Neural progenitor cell (in vitro differentiated cells): Measurements from ENCODE around the gene SMC6. TPM values are rescaled to one million over a fixed set of nuclear protein-coding genes. Genes with fewer than 3 reads are reported as not detected.

Source experiments
- DNase-seq: peaks from one replicate; pipeline ENCODE4 v3.0.0-alpha.2; 2016; ENCODE audit warnings: low spot score
- H2AFZ ChIP-seq: fragments of 200-600 bp; sonication (generic); replicated peaks from 2 replicates; pipeline ENCODE4 v1.6.1; 2016; ENCODE audit warnings: antibody characterized with exemption
- H3F3A ChIP-seq: fragments of 200-600 bp; sonication (generic); 2 replicates; pipeline ENCODE4 v1.6.1; 2016; ENCODE audit warnings: antibody characterized with exemption, low read depth
- H3K27ac ChIP-seq: fragments of 200-600 bp; sonication (generic); 2 replicates; pipeline ENCODE4 v1.5.1; 2016; ENCODE audit warnings: mild to moderate bottlenecking
- H3K27me3 ChIP-seq: fragments of 200-600 bp; sonication (generic); 2 replicates; pipeline ENCODE4 v1.6.1; 2016; ENCODE audit warnings: mild to moderate bottlenecking, moderate library complexity
- H3K36me3 ChIP-seq: fragments of 200-600 bp; sonication (generic); 2 replicates; pipeline ENCODE4 v1.5.1; 2016
- H3K4me1 ChIP-seq: fragments of 200-600 bp; sonication (generic); 2 replicates; pipeline ENCODE4 v1.6.1; 2016; ENCODE audit warnings: mixed run types
- H3K4me2 ChIP-seq: fragments of 200-600 bp; sonication (generic); 2 replicates; pipeline ENCODE4 v1.6.1; 2016
- H3K4me3 ChIP-seq: fragments of 200-600 bp; sonication (generic); 2 replicates; pipeline ENCODE4 v1.5.1; 2016
- H3K79me2 ChIP-seq: fragments of 200-600 bp; sonication (generic); 2 replicates; pipeline ENCODE4 v1.6.1; 2016; ENCODE audit warnings: low read depth
- H3K9ac ChIP-seq: fragments of 200-600 bp; sonication (generic); 2 replicates; pipeline ENCODE4 v1.6.1; 2016
- H3K9me3 ChIP-seq: fragments of 200-600 bp; sonication (generic); 2 replicates; pipeline ENCODE4 v1.5.1; 2016; ENCODE audit warnings: low read depth
- H4K20me1 ChIP-seq: fragments of 200-600 bp; sonication (generic); 2 replicates; pipeline ENCODE4 v1.6.1; 2016; ENCODE audit warnings: low read depth
- H3K27ac Mint-ChIP-seq: 3 replicates; pipeline ENCODE4 v1.8.0; 2021; ENCODE audit warnings: mixed read lengths
- H3K27me3 Mint-ChIP-seq: 2 replicates; pipeline ENCODE4 v1.8.0; 2022; ENCODE audit warnings: low read depth, mild to moderate bottlenecking, inconsistent platforms, moderate library complexity, mixed read lengths; ENCODE audit not compliant: insufficient read depth
- H3K36me3 Mint-ChIP-seq: 3 replicates; pipeline ENCODE4 v1.8.0; 2021; ENCODE audit warnings: mixed read lengths
- H3K4me1 Mint-ChIP-seq: 3 replicates; pipeline ENCODE4 v1.8.0; 2021; ENCODE audit warnings: mixed read lengths
- H3K4me3 Mint-ChIP-seq: 3 replicates; pipeline ENCODE4 v1.8.0; 2021; ENCODE audit warnings: mild to moderate bottlenecking, moderate library complexity, mixed read lengths
- H3K9me3 Mint-ChIP-seq: 3 replicates; pipeline ENCODE4 v1.8.0; 2020; ENCODE audit warnings: mixed read lengths
- CTCF ChIP-seq: fragments of 200-600 bp; sonication (generic); IDR thresholded peaks from 2 replicates; pipeline ENCODE4 v1.5.1; 2017; ENCODE audit warnings: antibody characterized with exemption, mild to moderate bottlenecking
- EZH2 ChIP-seq: fragments of 200-600 bp; sonication (generic); IDR thresholded peaks from 2 replicates; pipeline ENCODE4 v1.6.1; 2017; ENCODE audit warnings: antibody characterized with exemption, mild to moderate bottlenecking, moderate library complexity
- EZH2phosphoT487 ChIP-seq: fragments of 200-600 bp; sonication (generic); IDR thresholded peaks from 2 replicates; pipeline ENCODE4 v1.6.1; 2017; ENCODE audit warnings: antibody characterized with exemption
- total RNA-seq: library from RNA; depleted of rRNA; stranded (reverse); fragments of >200 nt; gene quantifications from 2 replicates; pipeline ENCODE4 v1.2.3, GENCODE V29; 2015; ENCODE audit warnings: low replicate concordance

Gene SMC6
- total RNA-seq, 1 donor from 2014 or later = 56.8 TPM

- no peaks in the 10 kb centered on the region for H3K9me3 Mint-ChIP-seq
- H3K4me1 Mint-ChIP-seq = peaks cover 2% of the 10 kb centered on the region
- Histone ChIP-seq H4K20me1 (peaks cover 4% of the 10 kb centered on the region), H3K9me3 (no peaks in the 10 kb centered on the region), H3K36me3 (no peaks in the 10 kb centered on the region), H2AFZ (no peak overlapping the region), H3K27ac (no peak overlapping the region), H3K4me2 (no peak overlapping the region), H3F3A (no peaks in the 10 kb centered on the region), H3K4me3 (no peak overlapping the region), H3K4me1 (no peaks in the 10 kb centered on the region), H3K27me3 (no peaks in the 10 kb centered on the region), H3K9ac (no peak overlapping the region), H3K79me2 (no peaks in the 10 kb centered on the region)
- H3K27ac Mint-ChIP-seq = no peak overlapping the region
- H3K27me3 Mint-ChIP-seq = peaks cover 2% of the 10 kb centered on the region
- no peak for DNase-seq
- no peaks in the 10 kb centered on the region for H3K36me3 Mint-ChIP-seq
- TF ChIP-seq EZH2 = no peak
- TF ChIP-seq EZH2phosphoT487 = no peak
- no peak for TF ChIP-seq CTCF
- no peak overlapping the region for H3K4me3 Mint-ChIP-seq
These were observed 125.0 kb downstream of the SMC6 start for GRCh38 chr2:17628349-17629261.

DNA sequence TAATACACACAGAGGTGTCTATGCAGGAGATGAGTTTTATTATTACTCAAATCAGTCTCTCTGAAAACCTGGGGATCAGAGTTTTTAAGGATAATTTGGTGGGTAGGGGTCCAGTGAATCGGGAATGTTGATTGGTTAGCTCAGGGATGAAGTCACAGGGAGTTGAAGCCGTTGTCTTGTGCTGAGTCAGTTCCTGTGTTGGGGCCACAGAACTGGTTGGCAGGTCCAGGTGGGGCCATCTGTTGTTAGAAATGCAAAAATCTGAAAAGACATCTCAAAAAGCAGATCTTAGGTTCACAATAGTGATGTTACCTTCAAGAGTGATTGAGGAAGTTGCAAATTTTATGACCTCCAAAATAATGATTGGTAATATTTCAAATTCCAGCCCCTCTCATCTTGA, 126.2 kb downstream of the SMC6 start:
- no peaks in the 10 kb centered on the region for H3K9me3 Mint-ChIP-seq
- no peak for DNase-seq
- peaks cover 4% of the 10 kb centered on the region for H3K4me1 Mint-ChIP-seq
- no peak overlapping the region for H3K4me3 ChIP-seq
- peaks cover 3% of the 10 kb centered on the region for H3K27me3 Mint-ChIP-seq
- H3K4me2 ChIP-seq = no peak overlapping the region
- H3F3A ChIP-seq = no peaks in the 10 kb centered on the region
- H3K27me3 ChIP-seq = no peaks in the 10 kb centered on the region
- no peak overlapping the region for H2AFZ ChIP-seq
- H3K27ac Mint-ChIP-seq = peak overlapping the region; percentile 70
- no peaks in the 10 kb centered on the region for H3K4me1 ChIP-seq
- H3K79me2 ChIP-seq = no peaks in the 10 kb centered on the region
- TF ChIP-seq CTCF (no peak), EZH2phosphoT487 (no peak), EZH2 (no peak)
- H3K27ac ChIP-seq = no peak overlapping the region
- H3K9me3 ChIP-seq = no peaks in the 10 kb centered on the region
- peaks cover 4% of the 10 kb centered on the region for H4K20me1 ChIP-seq
- H3K4me3 Mint-ChIP-seq = no peak overlapping the region
- no peaks in the 10 kb centered on the region for H3K36me3 ChIP-seq
- H3K36me3 Mint-ChIP-seq = no peaks in the 10 kb centered on the region
- no peak overlapping the region for H3K9ac ChIP-seq

GRCh38 chr2:17626986-17627385, 126.6 kb downstream of the SMC6 start:
- H3K4me1 ChIP-seq = no peaks in the 10 kb centered on the region
- Mint-ChIP-seq H3K9me3 (no peaks in the 10 kb centered on the region), H3K36me3 (no peaks in the 10 kb centered on the region), H3K27ac (no peak overlapping the region), H3K27me3 (peaks cover 3% of the 10 kb centered on the region), H3K4me1 (peaks cover 4% of the 10 kb centered on the region), H3K4me3 (no peak overlapping the region)
- H3F3A ChIP-seq = no peaks in the 10 kb centered on the region
- TF ChIP-seq EZH2 = no peak
- no peak for TF ChIP-seq CTCF
- no peak for TF ChIP-seq EZH2phosphoT487
- no peaks in the 10 kb centered on the region for H3K79me2 ChIP-seq
- H4K20me1 ChIP-seq = peaks cover 4% of the 10 kb centered on the region
- no peak overlapping the region for H3K9ac ChIP-seq
- H3K27me3 ChIP-seq = no peaks in the 10 kb centered on the region
- no peak overlapping the region for H2AFZ ChIP-seq
- H3K36me3 ChIP-seq = no peaks in the 10 kb centered on the region
- H3K9me3 ChIP-seq = no peaks in the 10 kb centered on the region
- H3K4me3 ChIP-seq = no peak overlapping the region
- no peak overlapping the region for H3K27ac ChIP-seq
- H3K4me2 ChIP-seq = no peak overlapping the region
- no peak for DNase-seq
